ENCODE measurements around the gene CUEDC1. TPM values are rescaled to one million over a fixed set of nuclear protein-coding genes. Genes with fewer than 3 reads are reported as not detected.

CUEDC1 gene
- total and polyA plus RNA-seq, 2 of the 13 experiments (the other 11 are each of a cell fraction or from before 2014, with no cell fraction given) = 7.4 to 12.9 TPM

GRCh38 chr17:57861790-57862693 lies 93.2 kb downstream of the CUEDC1 start (continued):
- TF ChIP-seq DZIP1 (CRISPR knock-in tag; IDR thresholded peaks at IDR 0.05) (no peak), TSC22D2 (CRISPR knock-in tag; IDR thresholded peaks at IDR 0.05; ENCODE audit: borderline replicate concordance) (peak; percentile 74; the same call in 1 of the 2 replicates), TGIF2 (CRISPR knock-in tag; IDR thresholded peaks at IDR 0.05) (peak; percentile 22; the same call in 1 of the 2 replicates), ZNF800 (CRISPR knock-in tag; IDR thresholded peaks at IDR 0.05) (peak; percentile 98), ZBTB8A (CRISPR knock-in tag; IDR thresholded peaks at IDR 0.05; ENCODE audit: borderline replicate concordance, low read depth) (peak; percentile 54; the same call in 1 of the 2 replicates), ZNF597 (CRISPR knock-in tag; IDR thresholded peaks at IDR 0.05) (0 out of 2 replicates have a peak, but pooled peaks have one; percentile 1), THAP9 (CRISPR knock-in tag; IDR thresholded peaks at IDR 0.05; ENCODE audit: borderline replicate concordance) (peak; percentile 74; the same call in 1 of the 2 replicates), STAG1 (CRISPR knock-in tag; IDR thresholded peaks at IDR 0.05) (peak; percentile 28), ZNF296 (CRISPR knock-in tag; conservative IDR thresholded peaks at IDR 0.05) (peak; percentile 97), ZSCAN12 (CRISPR knock-in tag; IDR thresholded peaks at IDR 0.05) (peak; percentile 72; the same call in 1 of the 2 replicates), NR3C1 (CRISPR knock-in tag; IDR thresholded peaks at IDR 0.05) (no peak), SOX5 (CRISPR knock-in tag; IDR thresholded peaks at IDR 0.05; ENCODE audit: borderline replicate concordance) (peak; percentile 58; the same call in 1 of the 2 replicates)
- TF ChIP-seq, protein P1, sequence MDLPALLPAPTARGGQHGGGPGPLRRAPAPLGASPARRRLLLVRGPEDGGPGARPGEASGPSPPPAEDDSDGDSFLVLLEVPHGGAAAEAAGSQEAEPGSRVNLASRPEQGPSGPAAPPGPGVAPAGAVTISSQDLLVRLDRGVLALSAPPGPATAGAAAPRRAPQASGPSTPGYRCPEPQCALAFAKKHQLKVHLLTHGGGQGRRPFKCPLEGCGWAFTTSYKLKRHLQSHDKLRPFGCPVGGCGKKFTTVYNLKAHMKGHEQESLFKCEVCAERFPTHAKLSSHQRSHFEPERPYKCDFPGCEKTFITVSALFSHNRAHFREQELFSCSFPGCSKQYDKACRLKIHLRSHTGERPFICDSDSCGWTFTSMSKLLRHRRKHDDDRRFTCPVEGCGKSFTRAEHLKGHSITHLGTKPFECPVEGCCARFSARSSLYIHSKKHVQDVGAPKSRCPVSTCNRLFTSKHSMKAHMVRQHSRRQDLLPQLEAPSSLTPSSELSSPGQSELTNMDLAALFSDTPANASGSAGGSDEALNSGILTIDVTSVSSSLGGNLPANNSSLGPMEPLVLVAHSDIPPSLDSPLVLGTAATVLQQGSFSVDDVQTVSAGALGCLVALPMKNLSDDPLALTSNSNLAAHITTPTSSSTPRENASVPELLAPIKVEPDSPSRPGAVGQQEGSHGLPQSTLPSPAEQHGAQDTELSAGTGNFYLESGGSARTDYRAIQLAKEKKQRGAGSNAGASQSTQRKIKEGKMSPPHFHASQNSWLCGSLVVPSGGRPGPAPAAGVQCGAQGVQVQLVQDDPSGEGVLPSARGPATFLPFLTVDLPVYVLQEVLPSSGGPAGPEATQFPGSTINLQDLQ (CRISPR knock-in tag; IDR thresholded peaks at IDR 0.05) = 0 out of 2 replicates have a peak, but pooled peaks have one; percentile 75
- TF ChIP-seq, protein P2, sequence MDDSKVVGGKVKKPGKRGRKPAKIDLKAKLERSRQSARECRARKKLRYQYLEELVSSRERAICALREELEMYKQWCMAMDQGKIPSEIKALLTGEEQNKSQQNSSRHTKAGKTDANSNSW (CRISPR knock-in tag; IDR thresholded peaks at IDR 0.05; ENCODE audit: borderline replicate concordance) = peak; percentile 77; the same call in 1 of the 2 replicates

All from HepG2 (cell line).